ENCODE measurements around the gene COG7. TPM values are rescaled to one million over a fixed set of nuclear protein-coding genes. Genes with fewer than 3 reads are reported as not detected.

The COG7 gene
- total and polyA plus RNA-seq, 9 donors = 13.8 to 21.5 (median 19.0) TPM

DNA sequence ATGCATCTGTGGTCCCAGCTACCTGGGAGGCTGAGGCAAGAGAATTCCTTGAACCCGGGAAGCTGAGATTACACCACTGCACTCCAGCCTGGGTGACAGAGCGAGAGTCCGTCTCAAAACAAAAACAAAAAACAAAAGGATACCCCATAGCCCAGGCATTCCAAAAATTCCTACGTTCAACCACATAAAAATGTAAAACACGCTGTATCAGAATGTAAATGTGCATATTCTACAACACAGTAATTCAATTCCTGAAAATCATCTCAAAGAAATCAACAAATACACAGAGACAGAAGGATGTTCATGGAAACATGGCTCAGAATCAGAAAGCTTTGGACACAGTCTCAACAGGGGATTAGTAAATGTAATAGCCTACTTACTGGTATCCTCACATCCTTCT lies 33.0 kb downstream of the COG7 start:
- Histone ChIP-seq H3K4me1 (ENCODE audit: insufficient read depth) (peaks cover 11% of the 10 kb centered on the region), H3K27me3 (no peaks in the 10 kb centered on the region), H3K36me3 (no peaks in the 10 kb centered on the region), H3K4me3 (no peak overlapping the region), H3K9me3 (no peaks in the 10 kb centered on the region), H3K27ac (no peak overlapping the region)
- DNase-seq = no peak
- 15 to 54% (median 35%) methylated on average over 5 of the region's 5 CpGs for WGBS, 3 donors
- intact Hi-C loops (cut with DNase I) = loop anchor here in 1 of 4 donors (10.0 kb wide), 1 partner anchor 75 kb away; no protein-coding TSS in a partner anchor
- TF ChIP-seq, protein P1, sequence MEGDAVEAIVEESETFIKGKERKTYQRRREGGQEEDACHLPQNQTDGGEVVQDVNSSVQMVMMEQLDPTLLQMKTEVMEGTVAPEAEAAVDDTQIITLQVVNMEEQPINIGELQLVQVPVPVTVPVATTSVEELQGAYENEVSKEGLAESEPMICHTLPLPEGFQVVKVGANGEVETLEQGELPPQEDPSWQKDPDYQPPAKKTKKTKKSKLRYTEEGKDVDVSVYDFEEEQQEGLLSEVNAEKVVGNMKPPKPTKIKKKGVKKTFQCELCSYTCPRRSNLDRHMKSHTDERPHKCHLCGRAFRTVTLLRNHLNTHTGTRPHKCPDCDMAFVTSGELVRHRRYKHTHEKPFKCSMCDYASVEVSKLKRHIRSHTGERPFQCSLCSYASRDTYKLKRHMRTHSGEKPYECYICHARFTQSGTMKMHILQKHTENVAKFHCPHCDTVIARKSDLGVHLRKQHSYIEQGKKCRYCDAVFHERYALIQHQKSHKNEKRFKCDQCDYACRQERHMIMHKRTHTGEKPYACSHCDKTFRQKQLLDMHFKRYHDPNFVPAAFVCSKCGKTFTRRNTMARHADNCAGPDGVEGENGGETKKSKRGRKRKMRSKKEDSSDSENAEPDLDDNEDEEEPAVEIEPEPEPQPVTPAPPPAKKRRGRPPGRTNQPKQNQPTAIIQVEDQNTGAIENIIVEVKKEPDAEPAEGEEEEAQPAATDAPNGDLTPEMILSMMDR (IDR thresholded peaks at IDR 0.05) = no peak
- TF ChIP-seq POLR2A (IDR thresholded peaks at IDR 0.05) (no peak), EP300 (IDR thresholded peaks at IDR 0.05) (no peak)

DNA sequence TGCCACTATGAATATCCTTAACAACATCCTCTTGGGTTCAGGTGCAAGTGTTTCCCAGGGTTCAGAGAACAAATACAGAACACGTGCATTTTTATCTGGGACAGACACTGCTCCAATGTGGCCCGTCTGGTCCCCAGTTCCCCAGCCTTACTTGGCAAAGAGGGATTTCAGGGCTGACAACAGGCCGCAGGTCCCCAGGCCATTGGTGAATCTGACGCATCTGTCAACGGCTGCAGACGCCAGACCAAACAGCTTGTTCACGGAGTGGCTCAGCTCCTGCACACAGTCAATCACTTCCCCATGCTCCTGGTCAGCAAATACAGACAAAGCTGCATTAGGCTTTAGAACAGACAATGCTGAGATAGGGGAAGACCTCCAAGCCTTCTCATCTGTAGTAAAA lies 36.2 kb downstream of the COG7 start:
- TF ChIP-seq POLR2A (IDR thresholded peaks at IDR 0.05) (no peak), EP300 (IDR thresholded peaks at IDR 0.05) (no peak)
- TF ChIP-seq, protein P1 (IDR thresholded peaks at IDR 0.05) = no peak
- no peaks in the 10 kb centered on the region for H3K36me3 ChIP-seq
- DNase-seq = no peak

DNA sequence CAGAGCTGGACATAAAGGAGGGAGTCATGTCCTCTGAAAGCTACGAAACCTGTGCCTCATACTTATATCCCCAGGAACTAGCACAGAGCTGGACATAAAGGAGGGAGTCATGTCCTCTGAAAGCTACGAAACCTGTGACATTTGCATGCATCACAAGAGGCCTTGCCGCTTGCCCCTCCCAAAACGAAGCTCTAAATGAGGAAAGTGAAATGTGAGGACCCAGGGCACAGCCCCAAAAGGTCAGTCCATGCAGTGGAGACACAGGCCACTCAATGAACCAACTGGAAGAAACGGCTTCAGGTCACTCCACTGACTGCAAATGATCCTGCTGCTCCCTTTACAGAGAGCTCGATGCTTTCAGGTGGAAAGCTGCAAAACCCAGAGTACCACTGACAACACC lies 38.3 kb downstream of the COG7 start:
- WGBS, 3 donors = 93 to 95% (median 94%) methylated on average over 6 of the region's 6 CpGs
- no peaks in the 10 kb centered on the region for H3K27me3 ChIP-seq
- no peaks in the 10 kb centered on the region for H3K36me3 ChIP-seq

More for the DNA sequence above, 36.2 kb downstream of the COG7 start:
- Histone ChIP-seq H3K9me3 (no peaks in the 10 kb centered on the region), H3K27me3 (no peaks in the 10 kb centered on the region), H3K4me1 (ENCODE audit: insufficient read depth) (peaks cover 2% of the 10 kb centered on the region), H3K4me3 (no peak overlapping the region), H3K27ac (no peak overlapping the region)
- WGBS, 3 donors = 88 to 91% (median 90%) methylated on average over 7 of the region's 7 CpGs
- intact Hi-C loops (cut with DNase I) = no loop called here

GRCh38 chr16:23410176-23410575 lies 42.8 kb downstream of the COG7 start:
- Histone ChIP-seq H3K27ac (no peak overlapping the region), H3K36me3 (no peaks in the 10 kb centered on the region), H3K27me3 (no peaks in the 10 kb centered on the region), H3K4me3 (no peak overlapping the region), H3K4me1 (ENCODE audit: insufficient read depth) (no peaks in the 10 kb centered on the region), H3K9me3 (no peaks in the 10 kb centered on the region)
- DNase-seq = no peak
- WGBS, 3 donors = 76 to 87% (median 80%) methylated on average over 4 of the region's 4 CpGs
- intact Hi-C loops (cut with DNase I) = no loop called here
- TF ChIP-seq, protein P1 (IDR thresholded peaks at IDR 0.05) = no peak
- no peak for TF ChIP-seq EP300 (IDR thresholded peaks at IDR 0.05)
- TF ChIP-seq POLR2A (IDR thresholded peaks at IDR 0.05) = no peak

More for the DNA sequence above, 38.3 kb downstream of the COG7 start:
- no peaks in the 10 kb centered on the region for H3K4me1 ChIP-seq (ENCODE audit: insufficient read depth)
- H3K9me3 ChIP-seq = no peaks in the 10 kb centered on the region
- no peak for TF ChIP-seq EP300 (IDR thresholded peaks at IDR 0.05)
- TF ChIP-seq, protein P1 (IDR thresholded peaks at IDR 0.05) = no peak
- no peak for TF ChIP-seq POLR2A (IDR thresholded peaks at IDR 0.05)
- intact Hi-C loops (cut with DNase I) = no loop called here
- no peak for DNase-seq
- no peak overlapping the region for H3K27ac ChIP-seq
- no peak overlapping the region for H3K4me3 ChIP-seq

Data from ovary (tissue), 9 donors.